Suprapubic skin (tissue), 4 donors: ENCODE results near the gene MBD3L2.
"Not testable (repeated sequence)": the region's sequence is repeated elsewhere in the genome, so short reads cannot be mapped to it uniquely, and the experiment has no call there.

Experiments
- EP300 ChIP-seq: sonication (generic); formaldehyde crosslinking; IDR thresholded peaks from one replicate; pipeline ENCODE4 v1.6.1; 2017; ENCODE audit warnings: antibody characterized with exemption
- POLR2A ChIP-seq, 2 donors: fragments of 450-650 bp; IDR thresholded peaks; one replicate each; pipeline ENCODE4 v1.6.1; 2017; ENCODE audit warnings: antibody characterized with exemption in 2 of 2, mild to moderate bottlenecking in 2 of 2, moderate library complexity in 2 of 2
- POLR2AphosphoS5 ChIP-seq, 3 donors: sonication (generic); formaldehyde crosslinking; IDR thresholded peaks; one replicate each; pipeline ENCODE4 v1.6.1; 2017; ENCODE audit warnings: antibody characterized with exemption in 3 of 3
- TF ChIP-seq, protein P1 (sequence below), 2 donors: fragments of 200-600 bp in 1 of 2; fragments of 450-650 bp in 1 of 2; sonication (generic) in 1 of 2; IDR thresholded peaks; one replicate each; pipeline ENCODE4 v1.5.1; 2016 to 2019; ENCODE audit warnings: antibody characterized with exemption in 2 of 2, mild to moderate bottlenecking in 1 of 2, moderate library complexity in 1 of 2

DNA sequence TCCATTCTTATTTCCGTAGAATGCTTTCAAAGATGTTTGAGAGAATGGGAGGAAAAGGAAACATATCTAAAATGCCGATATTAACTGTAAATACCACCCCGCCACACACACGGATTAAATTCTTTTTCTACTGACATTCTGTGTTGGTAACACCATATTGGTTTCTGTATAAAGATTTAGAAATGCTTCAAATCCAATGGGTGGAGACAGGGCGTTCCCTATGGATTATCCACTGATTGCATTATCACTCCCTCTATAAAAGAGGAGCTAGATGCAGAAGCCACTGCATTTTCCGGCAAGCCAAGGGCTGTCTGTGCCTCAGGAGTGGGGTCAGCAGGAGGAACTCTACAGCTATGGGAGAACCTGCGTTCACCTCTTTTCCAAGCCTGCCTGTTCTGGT lies at the start of gene MBD3L2:
- TF ChIP-seq POLR2A (IDR thresholded peaks at IDR 0.05); EP300; POLR2AphosphoS5 (IDR thresholded peaks at IDR 0.05): not testable (repeated sequence)
- TF ChIP-seq, protein P1, sequence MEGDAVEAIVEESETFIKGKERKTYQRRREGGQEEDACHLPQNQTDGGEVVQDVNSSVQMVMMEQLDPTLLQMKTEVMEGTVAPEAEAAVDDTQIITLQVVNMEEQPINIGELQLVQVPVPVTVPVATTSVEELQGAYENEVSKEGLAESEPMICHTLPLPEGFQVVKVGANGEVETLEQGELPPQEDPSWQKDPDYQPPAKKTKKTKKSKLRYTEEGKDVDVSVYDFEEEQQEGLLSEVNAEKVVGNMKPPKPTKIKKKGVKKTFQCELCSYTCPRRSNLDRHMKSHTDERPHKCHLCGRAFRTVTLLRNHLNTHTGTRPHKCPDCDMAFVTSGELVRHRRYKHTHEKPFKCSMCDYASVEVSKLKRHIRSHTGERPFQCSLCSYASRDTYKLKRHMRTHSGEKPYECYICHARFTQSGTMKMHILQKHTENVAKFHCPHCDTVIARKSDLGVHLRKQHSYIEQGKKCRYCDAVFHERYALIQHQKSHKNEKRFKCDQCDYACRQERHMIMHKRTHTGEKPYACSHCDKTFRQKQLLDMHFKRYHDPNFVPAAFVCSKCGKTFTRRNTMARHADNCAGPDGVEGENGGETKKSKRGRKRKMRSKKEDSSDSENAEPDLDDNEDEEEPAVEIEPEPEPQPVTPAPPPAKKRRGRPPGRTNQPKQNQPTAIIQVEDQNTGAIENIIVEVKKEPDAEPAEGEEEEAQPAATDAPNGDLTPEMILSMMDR (IDR thresholded peaks at IDR 0.05) = not testable (repeated sequence)
